Measurements from ENCODE around the gene LRR1. TPM values are rescaled to one million over a fixed set of nuclear protein-coding genes. Genes with fewer than 3 reads are reported as not detected.

The LRR1 gene
- total and polyA plus RNA-seq, 4 donors: 3.7 to 23.2 (median 4.1) TPM

DNA sequence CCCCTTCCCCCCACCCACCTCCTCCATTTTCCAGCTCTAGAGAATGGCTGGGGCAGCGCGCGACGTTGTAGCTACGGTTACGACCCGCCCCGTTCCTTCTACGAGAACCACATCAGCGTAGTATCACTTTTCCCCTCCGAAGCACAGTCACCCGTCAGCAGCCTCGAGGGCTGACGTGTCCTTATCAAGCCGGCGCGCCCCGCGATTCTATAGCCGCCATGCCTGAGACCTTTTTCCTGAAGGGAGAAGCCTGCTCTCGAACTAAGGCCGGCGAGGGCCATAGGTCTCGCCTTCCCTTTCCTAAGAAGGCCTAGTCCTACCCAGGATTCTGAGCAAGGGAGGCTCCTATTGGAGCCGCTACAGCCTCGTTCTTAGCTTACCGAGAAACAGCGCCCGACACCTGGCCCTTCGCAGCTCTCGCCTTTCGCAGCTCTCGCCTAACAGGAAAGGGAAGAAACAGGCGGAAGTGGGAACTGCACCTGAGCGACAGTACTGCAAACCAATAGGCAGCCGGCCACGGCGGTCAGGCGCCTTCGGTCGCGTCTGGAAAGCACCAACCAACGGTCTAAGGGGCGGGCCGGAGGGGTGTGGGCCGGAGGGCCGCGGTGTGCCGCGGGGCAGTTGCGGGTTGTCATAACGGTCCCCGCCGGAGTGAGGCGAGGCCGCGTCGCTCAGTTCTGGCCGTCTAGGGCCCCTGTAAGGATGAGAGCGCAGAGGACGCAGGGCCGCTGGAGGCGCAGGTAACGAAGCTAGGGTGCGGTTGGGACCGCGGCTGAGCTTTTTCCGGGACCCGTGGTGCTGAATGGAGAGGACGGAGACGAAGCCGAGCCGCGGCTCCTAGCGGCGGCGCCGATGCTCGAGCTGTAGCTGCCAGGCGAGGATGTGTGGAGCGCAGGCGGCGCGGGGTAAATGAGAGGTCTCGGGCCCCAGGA is 21.7 kb downstream of the LRR1 start, which contains the start of the genes MGAT2 and RPL36AL:
TSS of gene MGAT2 (plus strand) at position 618 of the 932 bp plus-strand sequence. CDS start 470 bp downstream, outside the sequence.
TSS of gene RPL36AL (minus strand) at position 445 of the 932 bp plus-strand sequence. CDS start 1,522 bp downstream, outside the sequence.
- under 1% methylated on average over 85 of the region's 85 CpGs for WGBS
- H3K27ac ChIP-seq (ENCODE audit: low read depth in 1 of 2, low read length in 2 of 2): peak within 1 kb of the TSS; percentile 93 to 96
- DNase-seq (ENCODE audit: low spot score): peak; percentile 97
- H3K4me1 ChIP-seq (ENCODE audit: control insufficient read depth in 4 of 4, insufficient read depth in 4 of 4, low read length in 3 of 4): peaks cover 0 to 44% (median 22%) of the 10 kb centered on the region in 4 donors
- no peaks in the 10 kb centered on the region for H3K9me3 ChIP-seq (ENCODE audit: control insufficient read depth in 4 of 4, low read length in 3 of 4)
- TF ChIP-seq GABPA (IDR thresholded peaks at IDR 0.05 in 1 of 2, conservative IDR thresholded peaks at IDR 0.05 in 1 of 2) (peak; percentile 78 to 93), TAF1 (conservative IDR thresholded peaks at IDR 0.05) (peak; percentile 97), JUND (IDR thresholded peaks at IDR 0.05) (no peak), HNF4A (conservative IDR thresholded peaks at IDR 0.05) (no peak), EGR1 (IDR thresholded peaks at IDR 0.05; ENCODE audit: low read depth in 2 of 2) (no peak), FOXA2 (IDR thresholded peaks at IDR 0.05) (no peak), YY1 (IDR thresholded peaks at IDR 0.05) (peak; percentile 94), RXRA (IDR thresholded peaks at IDR 0.05) (no peak), HNF4G (IDR thresholded peaks at IDR 0.05) (no peak), FOXA1 (IDR thresholded peaks at IDR 0.05) (no peak), RAD21 (IDR thresholded peaks at IDR 0.05) (peak in 1 of 2 donors; percentile 19), SP1 (IDR thresholded peaks at IDR 0.05) (peak; percentile 85), NR2F2 (IDR thresholded peaks at IDR 0.05) (no peak)
- TF ChIP-seq, protein P1, sequence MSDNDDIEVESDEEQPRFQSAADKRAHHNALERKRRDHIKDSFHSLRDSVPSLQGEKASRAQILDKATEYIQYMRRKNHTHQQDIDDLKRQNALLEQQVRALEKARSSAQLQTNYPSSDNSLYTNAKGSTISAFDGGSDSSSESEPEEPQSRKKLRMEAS (IDR thresholded peaks at IDR 0.05): peak; percentile 48
- TF ChIP-seq, protein P2, sequence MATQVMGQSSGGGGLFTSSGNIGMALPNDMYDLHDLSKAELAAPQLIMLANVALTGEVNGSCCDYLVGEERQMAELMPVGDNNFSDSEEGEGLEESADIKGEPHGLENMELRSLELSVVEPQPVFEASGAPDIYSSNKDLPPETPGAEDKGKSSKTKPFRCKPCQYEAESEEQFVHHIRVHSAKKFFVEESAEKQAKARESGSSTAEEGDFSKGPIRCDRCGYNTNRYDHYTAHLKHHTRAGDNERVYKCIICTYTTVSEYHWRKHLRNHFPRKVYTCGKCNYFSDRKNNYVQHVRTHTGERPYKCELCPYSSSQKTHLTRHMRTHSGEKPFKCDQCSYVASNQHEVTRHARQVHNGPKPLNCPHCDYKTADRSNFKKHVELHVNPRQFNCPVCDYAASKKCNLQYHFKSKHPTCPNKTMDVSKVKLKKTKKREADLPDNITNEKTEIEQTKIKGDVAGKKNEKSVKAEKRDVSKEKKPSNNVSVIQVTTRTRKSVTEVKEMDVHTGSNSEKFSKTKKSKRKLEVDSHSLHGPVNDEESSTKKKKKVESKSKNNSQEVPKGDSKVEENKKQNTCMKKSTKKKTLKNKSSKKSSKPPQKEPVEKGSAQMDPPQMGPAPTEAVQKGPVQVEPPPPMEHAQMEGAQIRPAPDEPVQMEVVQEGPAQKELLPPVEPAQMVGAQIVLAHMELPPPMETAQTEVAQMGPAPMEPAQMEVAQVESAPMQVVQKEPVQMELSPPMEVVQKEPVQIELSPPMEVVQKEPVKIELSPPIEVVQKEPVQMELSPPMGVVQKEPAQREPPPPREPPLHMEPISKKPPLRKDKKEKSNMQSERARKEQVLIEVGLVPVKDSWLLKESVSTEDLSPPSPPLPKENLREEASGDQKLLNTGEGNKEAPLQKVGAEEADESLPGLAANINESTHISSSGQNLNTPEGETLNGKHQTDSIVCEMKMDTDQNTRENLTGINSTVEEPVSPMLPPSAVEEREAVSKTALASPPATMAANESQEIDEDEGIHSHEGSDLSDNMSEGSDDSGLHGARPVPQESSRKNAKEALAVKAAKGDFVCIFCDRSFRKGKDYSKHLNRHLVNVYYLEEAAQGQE (IDR thresholded peaks at IDR 0.05): peak; percentile 95
- TF ChIP-seq, protein P3, sequence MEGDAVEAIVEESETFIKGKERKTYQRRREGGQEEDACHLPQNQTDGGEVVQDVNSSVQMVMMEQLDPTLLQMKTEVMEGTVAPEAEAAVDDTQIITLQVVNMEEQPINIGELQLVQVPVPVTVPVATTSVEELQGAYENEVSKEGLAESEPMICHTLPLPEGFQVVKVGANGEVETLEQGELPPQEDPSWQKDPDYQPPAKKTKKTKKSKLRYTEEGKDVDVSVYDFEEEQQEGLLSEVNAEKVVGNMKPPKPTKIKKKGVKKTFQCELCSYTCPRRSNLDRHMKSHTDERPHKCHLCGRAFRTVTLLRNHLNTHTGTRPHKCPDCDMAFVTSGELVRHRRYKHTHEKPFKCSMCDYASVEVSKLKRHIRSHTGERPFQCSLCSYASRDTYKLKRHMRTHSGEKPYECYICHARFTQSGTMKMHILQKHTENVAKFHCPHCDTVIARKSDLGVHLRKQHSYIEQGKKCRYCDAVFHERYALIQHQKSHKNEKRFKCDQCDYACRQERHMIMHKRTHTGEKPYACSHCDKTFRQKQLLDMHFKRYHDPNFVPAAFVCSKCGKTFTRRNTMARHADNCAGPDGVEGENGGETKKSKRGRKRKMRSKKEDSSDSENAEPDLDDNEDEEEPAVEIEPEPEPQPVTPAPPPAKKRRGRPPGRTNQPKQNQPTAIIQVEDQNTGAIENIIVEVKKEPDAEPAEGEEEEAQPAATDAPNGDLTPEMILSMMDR (IDR thresholded peaks at IDR 0.05; ENCODE audit: low read depth, low read length, missing input control): peak; percentile 29
- TF ChIP-seq, protein P4, sequence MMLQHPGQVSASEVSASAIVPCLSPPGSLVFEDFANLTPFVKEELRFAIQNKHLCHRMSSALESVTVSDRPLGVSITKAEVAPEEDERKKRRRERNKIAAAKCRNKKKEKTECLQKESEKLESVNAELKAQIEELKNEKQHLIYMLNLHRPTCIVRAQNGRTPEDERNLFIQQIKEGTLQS (IDR thresholded peaks at IDR 0.05): no peak
- TF ChIP-seq, protein P5, sequence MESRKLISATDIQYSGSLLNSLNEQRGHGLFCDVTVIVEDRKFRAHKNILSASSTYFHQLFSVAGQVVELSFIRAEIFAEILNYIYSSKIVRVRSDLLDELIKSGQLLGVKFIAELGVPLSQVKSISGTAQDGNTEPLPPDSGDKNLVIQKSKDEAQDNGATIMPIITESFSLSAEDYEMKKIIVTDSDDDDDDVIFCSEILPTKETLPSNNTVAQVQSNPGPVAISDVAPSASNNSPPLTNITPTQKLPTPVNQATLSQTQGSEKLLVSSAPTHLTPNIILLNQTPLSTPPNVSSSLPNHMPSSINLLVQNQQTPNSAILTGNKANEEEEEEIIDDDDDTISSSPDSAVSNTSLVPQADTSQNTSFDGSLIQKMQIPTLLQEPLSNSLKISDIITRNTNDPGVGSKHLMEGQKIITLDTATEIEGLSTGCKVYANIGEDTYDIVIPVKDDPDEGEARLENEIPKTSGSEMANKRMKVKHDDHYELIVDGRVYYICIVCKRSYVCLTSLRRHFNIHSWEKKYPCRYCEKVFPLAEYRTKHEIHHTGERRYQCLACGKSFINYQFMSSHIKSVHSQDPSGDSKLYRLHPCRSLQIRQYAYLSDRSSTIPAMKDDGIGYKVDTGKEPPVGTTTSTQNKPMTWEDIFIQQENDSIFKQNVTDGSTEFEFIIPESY (IDR thresholded peaks at IDR 0.05): peak; percentile 56
- peak within 1 kb of the TSS; percentile 88 to 92 (median 90) for H3K4me3 ChIP-seq (ENCODE audit: low read depth in 1 of 3, low read length in 3 of 3)
- peak within 1 kb of the TSS; percentile 88 to 93 for H3K9ac ChIP-seq (ENCODE audit: low read depth in 1 of 2, low read length in 2 of 2)
- H3K36me3 ChIP-seq (ENCODE audit: control insufficient read depth in 4 of 4, insufficient read depth in 3 of 4, low read depth in 1 of 4, low read length in 3 of 4): peaks cover 0 to 11% (median 5%) of the 10 kb centered on the region in 4 donors
- H3K27me3 ChIP-seq (ENCODE audit: control insufficient read depth in 4 of 4, insufficient read depth in 4 of 4, low read length in 3 of 4): no peaks in the 10 kb centered on the region
